ENCODE data around the gene DKC1. TPM values are rescaled to one million over a fixed set of nuclear protein-coding genes. Genes with fewer than 3 reads are reported as not detected.

The DKC1 gene
- total and polyA plus RNA-seq, 2 donors (not counting 3 experiments of a cell fraction or from before 2014, with no cell fraction given), result 28.6 to 69.1 TPM

- no TSS peak for BruUV-seq (replicated peaks)
- ChIA-PET POLR2A (no interaction called here), CTCF (no interaction called here)
- Histone ChIP-seq H3K9ac (replicated peaks; ENCODE audit: extremely low read depth, insufficient read depth, low read length) (no peak overlapping the region), H3K4me3 (replicated peaks in 1 of 3; ENCODE audit: insufficient read depth in 1 of 3, low read depth in 1 of 3, low read length in 3 of 3) (no peak overlapping the region), H3K4me2 (ENCODE audit: insufficient read depth, low read length) (no peak overlapping the region), H2AFZ (ENCODE audit: low read depth, low read length) (no peak overlapping the region), H3K27me3 (ENCODE audit: control insufficient read depth in 2 of 2, insufficient read depth in 2 of 2, low read length in 2 of 2) (no peaks in the 10 kb centered on the region), H3K79me2 (ENCODE audit: control insufficient read depth, insufficient read depth, low read length) (peaks cover 2% of the 10 kb centered on the region), H3K9me1 (replicated peaks; ENCODE audit: control insufficient read depth, extremely low read depth, insufficient read depth, low read length) (no peaks in the 10 kb centered on the region), H4K20me1 (replicated peaks; ENCODE audit: control insufficient read depth, extremely low read depth, insufficient read depth, low read length) (no peaks in the 10 kb centered on the region), H3K9me3 (replicated peaks; ENCODE audit: control insufficient read depth, insufficient read depth, low read length) (no peaks in the 10 kb centered on the region), H3K4me1 (ENCODE audit: control insufficient read depth, extremely low read depth, insufficient read depth, low read length) (no peaks in the 10 kb centered on the region), H3K36me3 (ENCODE audit: control insufficient read depth in 2 of 2, extremely low read depth in 1 of 2, insufficient read depth in 2 of 2, low read length in 2 of 2) (peaks cover 20 to 35% of the 10 kb centered on the region in 2 experiments), H3K27ac (ENCODE audit: insufficient read depth, low read depth, low read length) (no peak overlapping the region)
- intact Hi-C loops (cut with micrococcal nuclease), result no loop called here
- no peak for FAIRE-seq
- TF ChIP-seq GATA2 (IDR thresholded peaks at IDR 0.05; ENCODE audit: insufficient read depth, insufficient read length, low read depth, low read length) (no peak), MYC (IDR thresholded peaks at IDR 0.05; ENCODE audit: low read depth, low read length) (no peak), POLR2AphosphoS5 (IDR thresholded peaks at IDR 0.05; ENCODE audit: insufficient read depth, low read depth, low read length) (no peak), POLR2A (IDR thresholded peaks at IDR 0.05; ENCODE audit: low read depth, low read length) (no peak), CTCF (IDR thresholded peaks at IDR 0.05; ENCODE audit: extremely low read depth in 1 of 2, insufficient read depth in 1 of 2, low read depth in 1 of 2, low read length in 2 of 2) (no peak), EZH2 (IDR thresholded peaks at IDR 0.05; ENCODE audit: borderline replicate concordance, low read depth, low read length, severe bottlenecking) (no peak), JUN (IDR thresholded peaks at IDR 0.05; ENCODE audit: borderline replicate concordance, insufficient read depth, insufficient read length, low read depth) (no peak), FOS (IDR thresholded peaks at IDR 0.05; ENCODE audit: borderline replicate concordance, insufficient read depth, low read length) (no peak)
- TF ChIP-seq, protein P1, sequence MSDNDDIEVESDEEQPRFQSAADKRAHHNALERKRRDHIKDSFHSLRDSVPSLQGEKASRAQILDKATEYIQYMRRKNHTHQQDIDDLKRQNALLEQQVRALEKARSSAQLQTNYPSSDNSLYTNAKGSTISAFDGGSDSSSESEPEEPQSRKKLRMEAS (IDR thresholded peaks at IDR 0.05; ENCODE audit: insufficient read depth, insufficient read length), result no peak
- dilution Hi-C loops (cut with MboI; ENCODE audit: extremely low pct_ligation_motif_present, low sequenced_read_pairs), result no loop called here
- no peak for DNase-seq (ENCODE audit: low read depth, low spot score)
Observed at GRCh38 chrX:154774622-154775021, 12.0 kb downstream of the DKC1 start.

All from endothelial cell of umbilical vein (primary cell).